SW 1271 (cell line): ENCODE results near the gene FBXL22.
"Not testable (repeated sequence)": the region's sequence is repeated elsewhere in the genome, so short reads cannot be mapped to it uniquely, and the experiment has no call there.

ENCODE experiments used
- DNase-seq, 2 experiments: peaks; one replicate each; lab custom pipeline; 2025; lab: John Stamatoyannopoulos, UW

Gene FBXL22

DNA sequence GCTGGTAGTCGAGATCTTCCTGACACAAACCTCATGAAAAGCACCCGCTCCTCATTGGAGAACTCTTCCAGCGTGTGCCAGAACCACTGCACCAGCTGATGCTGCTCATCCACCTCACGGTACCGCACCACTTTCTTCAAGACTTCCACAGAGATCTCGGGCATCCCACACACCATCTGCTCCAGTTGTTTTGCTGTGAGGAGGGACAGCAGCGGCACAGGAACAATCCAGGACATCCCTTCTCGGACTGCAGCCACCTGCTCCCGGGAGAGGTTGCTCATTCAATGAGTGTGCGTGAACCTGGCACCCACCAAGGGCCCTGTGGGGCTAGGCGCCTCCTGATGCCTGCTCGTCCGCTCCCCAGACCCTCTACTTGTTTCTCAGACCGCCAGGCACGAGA lies 15.1 kb downstream of the FBXL22 start:
- DNase-seq = no peak

DNA sequence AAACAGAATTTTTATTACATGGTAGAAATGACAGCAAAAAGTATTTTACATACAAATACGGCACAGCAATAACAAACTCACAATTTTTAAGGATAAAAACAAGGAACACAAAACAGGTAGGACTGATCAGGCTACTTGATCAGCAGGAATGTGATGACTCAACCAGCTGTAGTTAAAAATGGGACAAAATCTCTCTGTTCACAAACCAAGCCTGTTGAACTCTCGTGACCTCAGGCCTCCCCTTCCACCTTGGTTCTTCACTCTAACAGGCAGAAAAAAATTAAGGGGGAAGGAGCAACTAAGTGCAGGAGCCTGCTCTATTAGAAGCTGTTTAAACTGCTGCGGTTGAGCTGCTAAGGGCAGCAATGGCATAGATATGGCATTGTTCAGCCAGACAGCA lies 18.7 kb downstream of the FBXL22 start:
- DNase-seq = no peak

DNA sequence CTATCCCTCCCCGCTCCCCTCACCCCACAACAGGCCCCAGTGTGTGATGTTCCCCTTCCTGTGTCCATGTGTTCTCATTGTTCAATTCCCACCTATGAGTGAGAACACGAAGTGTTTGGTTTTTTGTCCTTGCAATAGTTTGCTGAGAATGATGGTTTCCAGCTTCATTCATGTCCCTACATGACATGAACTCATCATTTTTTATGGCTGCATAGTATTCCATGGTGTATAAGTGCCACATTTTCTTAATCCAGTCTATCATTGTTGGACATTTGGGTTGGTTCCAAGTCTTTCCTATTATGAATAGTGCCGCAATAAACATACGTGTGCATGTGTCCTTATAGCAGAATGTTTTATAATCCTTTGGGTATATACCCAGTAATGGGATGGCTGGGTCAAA lies 20.0 kb downstream of the FBXL22 start:
- DNase-seq = not testable (repeated sequence)

DNA sequence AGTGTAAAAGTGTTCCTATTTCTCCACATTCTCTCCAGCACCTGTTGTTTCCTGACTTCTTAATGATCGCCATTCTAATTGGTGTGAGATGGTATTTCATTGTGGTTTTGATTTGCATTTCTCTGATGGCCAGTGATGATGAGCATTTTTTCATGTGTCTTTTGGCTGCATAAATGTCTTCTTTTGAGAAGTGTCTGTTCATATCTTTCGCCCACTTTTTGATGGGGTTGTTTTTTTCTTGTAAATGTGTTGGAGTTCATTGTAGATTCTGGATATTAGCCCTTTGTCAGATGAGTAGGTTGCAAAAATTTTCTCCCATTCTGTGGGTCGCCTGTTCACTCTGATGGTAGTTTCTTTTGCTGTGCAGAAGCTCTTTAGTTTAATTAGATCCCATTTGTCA lies 20.4 kb downstream of the FBXL22 start:
- DNase-seq = not testable (repeated sequence)

DNA sequence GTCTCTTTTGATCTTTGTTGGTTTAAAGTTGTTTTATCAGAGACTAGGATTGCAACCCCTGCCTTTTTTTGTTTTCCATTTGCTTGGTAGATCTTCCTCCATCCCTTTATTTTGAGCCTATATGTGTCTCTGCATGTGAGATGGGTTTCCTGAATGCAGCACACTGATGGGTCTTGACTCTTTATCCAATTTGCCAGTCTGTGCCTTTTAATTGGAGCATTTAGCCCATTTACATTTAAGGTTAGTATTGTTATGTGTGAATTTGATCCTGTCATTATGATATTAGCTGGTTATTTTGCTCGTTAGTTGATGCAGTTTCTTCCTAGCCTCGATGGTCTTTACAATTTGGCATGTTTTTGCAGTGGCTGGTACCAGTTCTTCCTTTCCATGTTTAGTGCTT lies 23.6 kb downstream of the FBXL22 start:
- not testable (repeated sequence) for DNase-seq

DNA sequence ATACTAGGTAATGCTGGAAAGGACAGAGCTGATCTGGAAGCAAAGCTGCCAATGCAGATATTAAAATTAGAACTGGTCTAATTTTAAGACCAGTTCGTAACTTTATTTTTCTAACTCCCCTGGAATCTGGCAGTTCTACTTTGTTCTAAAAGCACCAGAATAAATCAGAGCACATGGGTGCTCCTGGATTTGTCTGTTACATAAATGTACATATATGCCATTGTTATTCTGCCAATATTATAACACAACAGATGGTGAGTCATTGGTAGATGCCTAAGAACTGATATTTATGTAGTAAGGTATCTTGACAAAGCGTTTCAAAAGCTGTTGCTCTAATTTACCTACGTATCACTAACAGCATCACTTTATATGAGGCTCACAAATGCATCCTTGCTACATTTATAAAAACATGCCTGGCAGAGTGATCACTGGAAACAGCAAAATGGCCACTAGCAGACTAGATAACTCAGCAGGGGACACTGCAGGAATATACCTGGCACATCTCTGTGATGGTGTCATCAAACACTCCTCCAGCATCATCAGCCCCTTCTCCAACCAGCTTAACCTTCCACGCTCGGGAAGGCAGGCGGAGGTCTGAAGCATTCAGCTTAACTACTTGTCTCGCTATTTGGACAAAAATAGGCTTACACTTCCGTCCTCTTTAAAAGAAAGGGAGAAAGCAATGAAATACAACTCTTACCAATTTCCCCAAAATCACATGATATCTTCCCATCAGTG lies 26.2 kb downstream of the FBXL22 start:
- no peak for DNase-seq

DNA sequence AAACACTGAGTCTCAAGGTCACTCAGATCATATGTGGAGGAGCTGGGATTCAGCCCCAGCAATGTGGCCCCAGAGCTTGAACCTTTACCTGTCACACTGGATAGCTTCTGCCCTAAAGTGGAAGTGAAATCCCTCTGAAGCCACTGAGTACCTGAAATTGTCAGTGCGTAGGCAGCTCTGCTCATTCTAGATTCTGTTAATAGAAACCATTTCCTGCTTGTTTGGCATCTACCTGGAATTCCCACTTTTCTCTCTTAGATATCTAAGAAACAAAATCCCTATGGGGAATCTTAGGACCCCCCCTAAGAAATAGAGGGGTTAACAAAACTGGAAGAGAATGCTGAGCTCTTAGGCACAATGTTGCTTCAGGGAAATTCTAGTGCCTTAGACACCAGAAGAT lies 29.8 kb downstream of the FBXL22 start:
- DNase-seq = no peak

DNA sequence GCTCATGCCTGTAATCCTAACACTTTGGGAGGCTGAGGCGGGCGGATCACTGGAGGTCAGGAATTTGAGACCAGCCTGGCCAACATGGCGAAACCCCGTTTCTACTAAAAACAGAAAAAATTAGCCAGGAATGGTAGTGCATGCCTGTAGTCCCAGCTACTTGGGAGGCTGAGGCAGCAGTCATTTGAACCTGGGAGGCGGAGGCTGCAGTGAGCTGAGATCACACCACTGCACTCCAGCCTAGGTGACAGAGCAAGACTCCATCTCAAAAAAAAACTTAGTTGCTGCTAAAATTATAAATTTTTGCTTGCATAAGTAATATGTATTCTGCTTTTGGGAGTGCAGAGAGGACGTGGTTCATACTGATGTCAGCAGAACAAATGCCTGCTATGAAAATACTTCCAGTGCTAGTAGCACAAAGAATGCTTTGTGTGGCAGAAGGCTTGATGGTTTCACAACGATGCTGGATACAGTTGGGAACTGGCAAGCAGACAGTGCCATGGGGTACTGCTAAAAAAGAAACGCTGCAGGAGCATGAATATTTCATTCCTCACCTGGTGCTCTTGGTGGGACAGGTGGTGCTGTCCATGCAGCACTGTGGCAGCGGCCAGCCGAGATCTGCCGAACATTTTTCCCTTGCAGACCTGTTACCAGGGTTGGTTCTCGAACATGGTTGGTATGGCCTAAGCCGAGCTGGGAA lies 31.1 kb downstream of the FBXL22 start:
- DNase-seq = no peak

DNA sequence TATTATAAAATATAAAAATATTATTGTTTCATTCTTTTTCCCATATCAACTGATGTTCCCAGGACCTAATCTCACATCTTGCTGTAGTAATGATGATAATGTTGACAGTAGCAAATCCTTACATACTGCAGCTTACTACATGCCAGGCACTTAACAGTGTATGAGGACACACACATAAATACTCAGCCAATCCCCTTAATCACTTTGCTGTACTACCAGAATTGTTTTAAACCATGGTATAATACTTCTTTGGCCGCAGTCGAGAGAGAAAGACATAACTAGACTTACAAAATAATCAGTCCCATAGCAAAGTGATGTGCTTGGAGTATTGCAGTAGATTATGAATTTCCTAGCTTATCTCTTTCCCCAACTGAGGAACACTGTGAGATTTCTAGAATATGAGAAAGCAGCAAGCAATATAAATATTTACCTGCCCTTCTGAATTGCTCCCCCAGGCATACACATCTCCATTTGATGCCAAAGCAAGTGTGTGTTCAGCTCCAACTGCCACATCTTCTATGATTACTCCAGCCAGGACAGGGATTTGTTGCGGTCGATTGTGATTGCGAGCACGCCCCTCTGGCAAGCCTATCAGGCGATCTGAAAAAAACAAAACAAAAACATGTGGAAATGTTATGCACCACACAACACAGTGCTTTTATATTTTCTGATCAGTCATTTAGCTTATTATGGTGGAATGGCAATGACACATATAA lies 33.0 kb downstream of the FBXL22 start:
- no peak for DNase-seq

DNA sequence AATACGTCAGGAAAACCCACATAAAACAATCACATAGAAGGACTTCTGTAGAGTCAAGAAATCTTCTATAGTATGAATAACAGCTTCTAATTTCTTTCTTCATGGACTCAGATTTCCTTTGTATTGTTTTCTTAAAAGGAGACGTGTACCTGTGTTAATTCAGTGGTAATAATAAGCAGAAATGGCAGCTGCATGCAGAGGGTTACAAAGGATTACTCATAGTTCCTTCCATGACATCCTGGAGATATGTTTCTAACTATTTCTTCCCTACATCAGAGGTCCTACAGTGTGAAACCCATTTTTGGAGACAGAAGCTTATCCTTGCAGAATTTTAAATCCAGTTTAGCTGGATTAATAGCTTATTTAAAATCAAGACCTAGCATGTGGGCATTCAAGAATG lies 36.1 kb downstream of the FBXL22 start:
- DNase-seq = no peak

DNA sequence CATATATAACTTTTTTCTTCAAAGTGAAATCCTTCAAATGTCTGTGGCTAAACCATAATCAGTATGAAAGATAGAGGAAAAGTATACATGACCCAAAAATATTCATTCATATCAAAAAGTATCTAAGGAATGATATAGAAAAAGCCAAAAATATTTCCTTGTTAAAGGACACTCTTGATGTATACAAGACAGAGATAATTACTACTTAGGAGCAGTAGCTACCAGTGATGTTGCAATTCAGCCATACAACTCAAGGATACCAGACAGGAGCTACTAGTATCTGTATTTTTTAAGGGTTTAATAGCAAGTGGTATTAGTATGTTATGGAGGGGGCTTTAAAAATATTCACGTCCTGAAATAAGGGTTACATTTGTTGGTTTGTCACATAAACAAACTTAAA lies 37.0 kb downstream of the FBXL22 start:
- no peak for DNase-seq

DNA sequence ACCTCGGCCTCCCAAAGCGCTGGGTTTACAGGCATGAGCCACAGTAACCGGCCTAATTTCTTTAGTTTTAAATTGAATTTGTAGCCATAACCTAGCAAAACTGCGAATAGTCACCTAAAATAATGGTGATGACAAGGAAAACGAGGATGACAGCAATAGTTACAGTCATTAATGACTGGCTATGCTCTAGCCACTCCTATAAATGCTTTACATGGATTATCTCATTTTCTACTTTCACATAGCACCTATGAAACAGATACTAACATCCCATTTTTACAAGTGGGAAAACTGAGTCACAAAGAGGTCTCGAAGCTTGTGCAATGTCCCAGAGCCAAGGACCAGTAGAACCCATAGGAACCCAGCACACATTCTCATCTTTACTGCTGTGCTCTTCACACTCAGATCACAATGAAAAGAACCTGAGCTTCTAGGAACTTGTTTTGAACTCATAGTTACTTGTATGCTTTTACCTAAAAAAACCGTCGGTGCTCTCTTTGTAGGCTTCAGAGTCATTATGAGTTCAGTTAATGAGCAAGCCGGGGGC lies 39.4 kb downstream of the FBXL22 start:
- no peak for DNase-seq

DNA sequence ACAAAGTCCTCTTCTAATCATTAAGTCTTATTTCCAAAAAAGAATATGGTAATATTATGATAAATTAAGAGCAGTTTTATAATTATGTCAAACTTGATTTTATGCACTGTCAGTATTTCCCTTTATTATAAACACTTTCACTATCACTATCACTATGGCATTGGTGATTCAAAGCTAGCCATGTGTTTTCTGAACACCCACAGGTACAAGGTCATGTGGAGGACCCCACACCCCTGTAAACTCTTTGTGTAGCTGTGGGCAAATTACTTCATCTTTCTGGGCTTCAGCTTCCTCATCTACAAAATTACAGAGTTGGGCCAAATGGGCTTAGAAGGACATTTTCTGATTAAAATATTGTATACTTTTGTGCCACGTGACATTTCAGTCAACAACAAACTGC lies 41.7 kb downstream of the FBXL22 start:
- no peak for DNase-seq

DNA sequence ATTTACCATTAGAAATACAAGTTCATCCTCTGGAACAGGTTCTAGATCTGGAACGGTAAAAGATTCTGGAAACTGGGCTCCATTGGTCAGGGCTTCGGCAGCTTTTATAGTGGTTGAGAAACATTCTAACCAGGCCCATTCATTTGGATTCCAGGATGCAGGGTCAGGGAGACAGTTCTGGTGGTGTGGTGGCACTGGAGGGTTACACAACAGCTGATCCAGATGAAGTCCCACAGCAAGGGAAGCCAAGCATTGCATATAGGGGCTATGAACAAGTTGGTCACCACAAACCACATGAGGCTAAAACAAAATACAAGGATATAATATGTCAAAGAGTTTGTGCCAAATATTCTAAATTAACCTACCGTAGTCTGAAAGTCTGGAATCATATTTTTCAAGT lies 43.0 kb downstream of the FBXL22 start:
- DNase-seq = no peak
